Measurements from ENCODE around the gene ASTN2.

- TF ChIP-seq JUNB (IDR thresholded peaks at IDR 0.05; ENCODE audit: unreplicated experiment) (no peak), CTCF (conservative IDR thresholded peaks at IDR 0.05; ENCODE audit: low read depth in 2 of 2) (no peak)
Observed at GRCh38 chr9:116475201-116475600, 939.7 kb downstream of the ASTN2 start.

Data from GM23338 (cell line).